ENCODE results near the gene CDC42BPA. TPM values are rescaled to one million over a fixed set of nuclear protein-coding genes. Genes with fewer than 3 reads are reported as not detected.

The CDC42BPA gene
- total RNA-seq, 2 donors from 2014 or later: 30.0 to 34.3 TPM

DNA sequence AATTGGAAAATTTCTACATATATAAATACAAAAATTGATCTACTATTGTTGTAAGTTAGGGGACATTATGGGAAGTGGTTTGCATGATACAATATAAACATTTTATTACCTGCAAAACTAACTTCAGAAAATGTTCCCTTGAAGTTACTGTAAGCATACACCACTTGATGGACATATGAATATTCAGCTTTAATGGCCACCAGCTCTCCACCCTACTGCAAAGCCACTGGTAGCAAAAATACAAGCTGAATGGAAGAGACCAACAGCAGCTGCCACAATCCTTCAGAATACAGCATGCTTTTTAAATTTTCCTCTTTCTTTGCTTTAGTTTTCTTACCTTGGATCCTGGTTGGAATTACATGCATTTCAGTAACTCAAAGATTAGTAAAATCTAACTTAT is 308.4 kb downstream of the CDC42BPA start:
- H3K4me1 ChIP-seq (ENCODE audit: control insufficient read depth, insufficient read depth, low read length): no peaks in the 10 kb centered on the region
- H3K36me3 Mint-ChIP-seq (ENCODE audit: low read depth): peaks cover 5% of the 10 kb centered on the region
- no peaks in the 10 kb centered on the region for H3K9me3 ChIP-seq (ENCODE audit: control insufficient read depth, low read length)
- no peaks in the 10 kb centered on the region for H3K4me1 Mint-ChIP-seq
- no peaks in the 10 kb centered on the region for H3K27me3 ChIP-seq (ENCODE audit: control insufficient read depth, insufficient read depth, low read length, poor library complexity, severe bottlenecking)
- H3K9me3 Mint-ChIP-seq: no peaks in the 10 kb centered on the region
- H3K9ac ChIP-seq (ENCODE audit: extremely low read depth, low read length, poor library complexity, severe bottlenecking): no peak overlapping the region
- TF ChIP-seq, protein P1, sequence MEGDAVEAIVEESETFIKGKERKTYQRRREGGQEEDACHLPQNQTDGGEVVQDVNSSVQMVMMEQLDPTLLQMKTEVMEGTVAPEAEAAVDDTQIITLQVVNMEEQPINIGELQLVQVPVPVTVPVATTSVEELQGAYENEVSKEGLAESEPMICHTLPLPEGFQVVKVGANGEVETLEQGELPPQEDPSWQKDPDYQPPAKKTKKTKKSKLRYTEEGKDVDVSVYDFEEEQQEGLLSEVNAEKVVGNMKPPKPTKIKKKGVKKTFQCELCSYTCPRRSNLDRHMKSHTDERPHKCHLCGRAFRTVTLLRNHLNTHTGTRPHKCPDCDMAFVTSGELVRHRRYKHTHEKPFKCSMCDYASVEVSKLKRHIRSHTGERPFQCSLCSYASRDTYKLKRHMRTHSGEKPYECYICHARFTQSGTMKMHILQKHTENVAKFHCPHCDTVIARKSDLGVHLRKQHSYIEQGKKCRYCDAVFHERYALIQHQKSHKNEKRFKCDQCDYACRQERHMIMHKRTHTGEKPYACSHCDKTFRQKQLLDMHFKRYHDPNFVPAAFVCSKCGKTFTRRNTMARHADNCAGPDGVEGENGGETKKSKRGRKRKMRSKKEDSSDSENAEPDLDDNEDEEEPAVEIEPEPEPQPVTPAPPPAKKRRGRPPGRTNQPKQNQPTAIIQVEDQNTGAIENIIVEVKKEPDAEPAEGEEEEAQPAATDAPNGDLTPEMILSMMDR (conservative IDR thresholded peaks at IDR 0.05): no peak
- no peaks in the 10 kb centered on the region for H3K27me3 Mint-ChIP-seq (ENCODE audit: insufficient read depth)
- peaks cover 4% of the 10 kb centered on the region for H3K36me3 ChIP-seq (ENCODE audit: control insufficient read depth, insufficient read depth, low read length)
- H3K27ac Mint-ChIP-seq: no peak overlapping the region
- H3K4me3 Mint-ChIP-seq: no peak overlapping the region
- H3K4me3 ChIP-seq (ENCODE audit: low read length): no peak overlapping the region
- no peak overlapping the region for H3K27ac ChIP-seq (ENCODE audit: low read depth, low read length)
- no peak for DNase-seq

DNA sequence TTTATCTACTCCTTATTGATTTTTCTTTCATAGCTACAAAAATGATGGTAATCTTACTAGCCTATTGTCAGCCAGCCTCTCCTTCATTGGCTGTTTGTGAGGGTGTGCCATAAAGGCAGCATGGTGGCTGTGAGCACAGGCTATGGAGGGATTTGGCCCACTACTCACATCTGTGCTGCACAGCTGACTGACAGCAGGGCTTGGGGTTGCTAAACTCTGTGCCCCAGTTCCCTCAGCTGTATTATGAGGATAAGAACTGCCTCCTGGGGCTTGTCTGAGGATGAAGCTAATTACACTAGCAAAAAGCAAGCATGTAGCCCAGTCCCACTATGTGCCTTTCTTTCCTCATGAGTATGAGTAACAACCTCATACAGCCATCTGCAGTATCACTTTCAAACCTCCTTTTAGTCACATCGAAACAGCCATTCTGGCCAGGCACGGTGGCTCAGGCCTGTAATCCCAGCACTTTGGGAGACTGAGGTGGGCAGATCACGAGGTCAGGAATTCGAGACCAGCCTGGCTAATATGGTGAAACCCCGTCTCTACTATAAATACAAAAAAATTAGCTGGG is 312.0 kb downstream of the CDC42BPA start:
- Mint-ChIP-seq H3K4me3 (no peak overlapping the region), H3K27ac (no peak overlapping the region), H3K27me3 (ENCODE audit: insufficient read depth) (no peaks in the 10 kb centered on the region), H3K9me3 (no peaks in the 10 kb centered on the region), H3K4me1 (no peaks in the 10 kb centered on the region), H3K36me3 (ENCODE audit: low read depth) (no peaks in the 10 kb centered on the region)
- Histone ChIP-seq H3K27me3 (ENCODE audit: control insufficient read depth, insufficient read depth, low read length, poor library complexity, severe bottlenecking) (no peaks in the 10 kb centered on the region), H3K9ac (ENCODE audit: extremely low read depth, low read length, poor library complexity, severe bottlenecking) (no peak overlapping the region), H3K36me3 (ENCODE audit: control insufficient read depth, insufficient read depth, low read length) (peaks cover 9% of the 10 kb centered on the region), H3K9me3 (ENCODE audit: control insufficient read depth, low read length) (no peaks in the 10 kb centered on the region), H3K4me1 (ENCODE audit: control insufficient read depth, insufficient read depth, low read length) (no peaks in the 10 kb centered on the region), H3K4me3 (ENCODE audit: low read length) (no peak overlapping the region), H3K27ac (ENCODE audit: low read depth, low read length) (no peak overlapping the region)
- TF ChIP-seq, protein P1 (conservative IDR thresholded peaks at IDR 0.05): no peak
- 76 to 97% methylated on average over 2 to 5 of the region's 5 CpGs for WGBS, 2 experiments (ENCODE audit: insufficient coverage in 1 of 2, insufficient read length in 1 of 2)
- DNase-seq: no peak

DNA sequence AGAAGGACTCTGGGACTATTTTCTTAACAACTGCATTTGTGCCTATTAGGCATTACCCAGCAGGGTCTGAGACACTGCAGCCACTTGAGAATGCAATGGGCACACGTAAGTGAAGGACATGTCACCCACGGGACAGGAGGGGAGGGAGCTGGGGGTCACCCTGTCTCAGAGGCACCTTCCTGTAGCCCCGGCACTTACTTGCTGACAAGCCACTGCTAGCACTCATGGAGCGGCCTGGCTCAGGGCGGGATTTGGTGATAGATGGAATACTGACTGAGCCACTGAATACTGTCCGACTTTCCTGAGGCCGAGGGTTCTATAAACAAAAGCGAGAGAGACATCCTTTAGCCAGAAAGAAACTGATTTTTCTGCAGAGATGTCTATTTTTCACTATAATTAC is 313.5 kb downstream of the CDC42BPA start:
- peaks cover 9% of the 10 kb centered on the region for H3K36me3 Mint-ChIP-seq (ENCODE audit: low read depth)
- Histone ChIP-seq H3K36me3 (ENCODE audit: control insufficient read depth, insufficient read depth, low read length) (peaks cover 9% of the 10 kb centered on the region), H3K9ac (ENCODE audit: extremely low read depth, low read length, poor library complexity, severe bottlenecking) (no peak overlapping the region), H3K4me1 (ENCODE audit: control insufficient read depth, insufficient read depth, low read length) (no peaks in the 10 kb centered on the region), H3K9me3 (ENCODE audit: control insufficient read depth, low read length) (no peaks in the 10 kb centered on the region), H3K27me3 (ENCODE audit: control insufficient read depth, insufficient read depth, low read length, poor library complexity, severe bottlenecking) (no peaks in the 10 kb centered on the region), H3K4me3 (ENCODE audit: low read length) (no peak overlapping the region), H3K27ac (ENCODE audit: low read depth, low read length) (no peak overlapping the region)
- H3K27me3 Mint-ChIP-seq (ENCODE audit: insufficient read depth): no peaks in the 10 kb centered on the region
- H3K4me3 Mint-ChIP-seq: no peak overlapping the region
- no peaks in the 10 kb centered on the region for H3K9me3 Mint-ChIP-seq
- H3K27ac Mint-ChIP-seq: no peak overlapping the region
- 80 to 96% methylated on average over 1 to 8 of the region's 8 CpGs for WGBS, 2 experiments (ENCODE audit: insufficient coverage in 1 of 2, insufficient read length in 1 of 2)
- TF ChIP-seq, protein P1 (conservative IDR thresholded peaks at IDR 0.05): no peak
- H3K4me1 Mint-ChIP-seq: no peaks in the 10 kb centered on the region
- no peak for DNase-seq
